Measurements from ENCODE around the gene PARD3. TPM values are rescaled to one million over a fixed set of nuclear protein-coding genes. Genes with fewer than 3 reads are reported as not detected.

Gene PARD3
- total RNA-seq, 1 experiment from 2014 or later = 46.3 TPM

DNA sequence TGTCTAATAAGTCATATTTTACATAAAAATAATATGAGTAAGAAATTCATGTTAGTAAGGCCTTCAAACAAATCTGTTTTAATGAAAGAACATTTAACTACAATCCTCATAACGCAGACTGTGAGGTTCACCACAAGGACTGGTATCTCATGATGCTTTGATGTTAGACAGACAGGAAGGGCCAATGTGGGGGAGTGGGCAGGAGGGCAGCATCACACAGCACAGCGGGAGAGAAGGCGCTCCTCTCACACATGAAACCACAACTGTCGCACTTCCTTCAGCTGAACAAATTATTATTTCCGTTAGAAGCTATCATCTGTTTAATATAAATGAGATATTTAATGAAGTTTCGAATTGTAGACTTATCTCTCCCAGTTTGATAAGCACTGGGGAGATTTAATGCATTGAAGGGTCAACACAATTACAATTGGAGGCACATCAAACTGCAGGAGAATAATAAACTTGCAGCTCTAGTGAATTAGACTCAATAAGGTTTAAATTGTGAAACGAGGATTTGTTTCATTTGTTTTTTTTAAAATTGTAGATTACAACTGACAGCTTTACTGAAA lies 466.1 kb downstream of the PARD3 start:
- no TSS peak for BruUV-seq (replicated peaks)
- CTCF ChIA-PET = no interaction called here
- no peak overlapping the region for H3K4me2 ChIP-seq (ENCODE audit: low read length)
- no peaks in the 10 kb centered on the region for H3K36me3 ChIP-seq (ENCODE audit: control insufficient read depth in 1 of 2, insufficient read depth in 2 of 2, low read length in 2 of 2)
- no peaks in the 10 kb centered on the region for H3K9me2 ChIP-seq (ENCODE audit: insufficient read depth)
- no peak for TF ChIP-seq POLR2A (IDR thresholded peaks at IDR 0.05; ENCODE audit: borderline replicate concordance, extremely low read depth, insufficient read depth, insufficient read length)
- TF ChIP-seq EGR1 (IDR thresholded peaks at IDR 0.05; ENCODE audit: low read depth) = no peak
- no peak for TF ChIP-seq REST (IDR thresholded peaks at IDR 0.05; ENCODE audit: low read depth)
- no peak for TF ChIP-seq SP1 (IDR thresholded peaks at IDR 0.05; ENCODE audit: low read depth)
- TF ChIP-seq POLR2AphosphoS5 (IDR thresholded peaks at IDR 0.05; ENCODE audit: low read depth, low read length) = no peak
- no peak for TF ChIP-seq TCF7L2 (IDR thresholded peaks at IDR 0.05; ENCODE audit: borderline replicate concordance, extremely low read depth, insufficient read depth, insufficient read length)
- no peak for TF ChIP-seq EZH2 (IDR thresholded peaks at IDR 0.05)
- TF ChIP-seq EZH2phosphoT487 (IDR thresholded peaks at IDR 0.05; ENCODE audit: borderline replicate concordance) = no peak
- TF ChIP-seq MAX (IDR thresholded peaks at IDR 0.05) = no peak
- TF ChIP-seq ATF3 (IDR thresholded peaks at IDR 0.05) = no peak
- TF ChIP-seq YY1 (IDR thresholded peaks at IDR 0.05; ENCODE audit: extremely low read depth, insufficient replicate concordance, low read depth, low read length) = no peak
- TF ChIP-seq CBX3 (IDR thresholded peaks at IDR 0.05; ENCODE audit: low read depth) = no peak
- intact Hi-C loops (cut with micrococcal nuclease) = no loop called here
- no peak overlapping the region for H3K9ac ChIP-seq (ENCODE audit: low read length)
- POLR2A ChIA-PET = no interaction called here
- no peak for DNase-seq (ENCODE audit: low read depth, low spot score)
- no peaks in the 10 kb centered on the region for H3K27me3 ChIP-seq (ENCODE audit: insufficient read depth, low read length)
- H3K9me3 ChIP-seq (ENCODE audit: control insufficient read depth in 1 of 2, insufficient read depth in 1 of 2, low read depth in 1 of 2, low read length in 2 of 2) = no peaks in the 10 kb centered on the region
- ATAC-seq = no peak
- H3K4me1 ChIP-seq (ENCODE audit: control insufficient read depth in 1 of 2, insufficient read depth in 2 of 2, low read length in 2 of 2) = no peaks in the 10 kb centered on the region
- no peak overlapping the region for H3K4me3 ChIP-seq (replicated peaks in 1 of 2; ENCODE audit: low read depth in 1 of 2, low read length in 2 of 2)
- no peak overlapping the region for H2AFZ ChIP-seq (ENCODE audit: low read depth, low read length, poor library complexity, severe bottlenecking)
- H4K20me1 ChIP-seq (ENCODE audit: insufficient read depth) = no peaks in the 10 kb centered on the region
- no peak overlapping the region for H3K27ac ChIP-seq (ENCODE audit: low read depth, low read length)
- RAD21 ChIA-PET (ENCODE audit: low non-redundant PET in 1 of 2, low total read pairs in 2 of 2, uncharacterized antibody in 2 of 2, unreplicated experiment in 2 of 2) = no interaction called here
- no peaks in the 10 kb centered on the region for H3K79me2 ChIP-seq (ENCODE audit: insufficient read depth, low read length)

All from HCT116 (cell line).